ENCODE measurements around the gene VWC2.

DNA sequence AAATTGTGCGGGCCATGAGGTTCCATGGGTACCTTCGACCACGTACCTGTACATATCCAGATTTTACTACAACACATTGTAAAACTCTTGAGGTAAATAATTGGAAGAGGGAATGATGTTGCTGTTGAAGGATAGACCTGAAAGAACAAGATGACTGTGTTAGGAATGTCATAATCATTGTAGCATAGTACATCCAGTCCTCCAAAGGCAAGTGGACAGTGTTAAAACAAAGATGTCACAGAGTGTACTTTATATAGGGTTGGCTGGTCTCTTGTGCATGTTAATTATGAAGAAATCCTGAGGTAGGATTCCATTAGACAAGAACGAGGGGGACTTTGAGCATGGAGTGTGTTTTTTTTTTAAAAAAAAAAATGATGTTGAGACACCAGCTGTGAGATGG lies 30.4 kb downstream of the VWC2 start:
- TF ChIP-seq CTCF (IDR thresholded peaks at IDR 0.05), result no peak
- no peak for TF ChIP-seq POLR2AphosphoS5 (IDR thresholded peaks at IDR 0.05)
- TF ChIP-seq EP300 (IDR thresholded peaks at IDR 0.05), result no peak
- no peak for TF ChIP-seq POLR2A (IDR thresholded peaks at IDR 0.05)

Measured in sigmoid colon (tissue), 4 donors.